ENCODE data around the gene DDX5.
A peak's percentile ranks its signal among the peaks of the same experiment; 100 is the strongest.

The DDX5 gene

GRCh38 chr17:64540118-64540776 is 34.2 kb upstream of the DDX5 start:
- TF ChIP-seq, protein P1, sequence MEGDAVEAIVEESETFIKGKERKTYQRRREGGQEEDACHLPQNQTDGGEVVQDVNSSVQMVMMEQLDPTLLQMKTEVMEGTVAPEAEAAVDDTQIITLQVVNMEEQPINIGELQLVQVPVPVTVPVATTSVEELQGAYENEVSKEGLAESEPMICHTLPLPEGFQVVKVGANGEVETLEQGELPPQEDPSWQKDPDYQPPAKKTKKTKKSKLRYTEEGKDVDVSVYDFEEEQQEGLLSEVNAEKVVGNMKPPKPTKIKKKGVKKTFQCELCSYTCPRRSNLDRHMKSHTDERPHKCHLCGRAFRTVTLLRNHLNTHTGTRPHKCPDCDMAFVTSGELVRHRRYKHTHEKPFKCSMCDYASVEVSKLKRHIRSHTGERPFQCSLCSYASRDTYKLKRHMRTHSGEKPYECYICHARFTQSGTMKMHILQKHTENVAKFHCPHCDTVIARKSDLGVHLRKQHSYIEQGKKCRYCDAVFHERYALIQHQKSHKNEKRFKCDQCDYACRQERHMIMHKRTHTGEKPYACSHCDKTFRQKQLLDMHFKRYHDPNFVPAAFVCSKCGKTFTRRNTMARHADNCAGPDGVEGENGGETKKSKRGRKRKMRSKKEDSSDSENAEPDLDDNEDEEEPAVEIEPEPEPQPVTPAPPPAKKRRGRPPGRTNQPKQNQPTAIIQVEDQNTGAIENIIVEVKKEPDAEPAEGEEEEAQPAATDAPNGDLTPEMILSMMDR (IDR thresholded peaks at IDR 0.05; ENCODE audit: low read depth, low read length, missing control alignments) = no peak

DNA sequence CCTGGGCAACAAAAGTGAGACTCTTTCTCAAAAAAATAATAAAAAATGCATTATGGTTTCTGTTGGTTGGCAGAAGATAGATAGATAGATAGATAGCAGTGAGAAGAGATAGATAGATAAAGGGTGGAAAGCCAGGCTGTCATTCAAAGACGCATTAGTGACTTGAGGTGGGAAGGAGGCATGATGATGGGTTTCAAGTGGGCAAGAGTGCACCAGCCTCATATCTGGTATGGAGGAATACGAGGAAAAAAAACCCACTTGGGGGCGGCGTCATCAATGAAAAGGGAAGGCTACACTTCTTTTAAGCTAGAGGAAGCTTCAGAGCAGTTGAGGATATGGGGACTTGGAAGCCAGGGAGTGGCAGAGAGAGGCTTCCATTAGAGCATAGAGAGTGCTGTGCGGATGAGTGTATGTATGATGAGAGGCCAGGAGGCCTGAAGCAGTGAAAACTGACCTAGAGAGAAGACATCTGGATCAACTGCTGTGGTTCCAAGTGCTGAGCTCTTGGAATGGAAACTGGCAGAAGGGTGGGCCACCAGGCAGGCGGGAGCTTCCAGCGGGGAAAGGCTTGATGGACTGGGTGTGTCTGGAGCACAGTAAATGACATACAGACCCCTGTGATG is 32.5 kb upstream of the DDX5 start:
- TF ChIP-seq, protein P1 (IDR thresholded peaks at IDR 0.05; ENCODE audit: low read depth, low read length, missing control alignments) = no peak
- no peak for DNase-seq (ENCODE audit: low read depth)
- no peak overlapping the region for H3K4me3 ChIP-seq (ENCODE audit: low read depth, low read length)

More at GRCh38 chr17:64540118-64540776, 34.2 kb upstream of the DDX5 start:
- H3K4me3 ChIP-seq (ENCODE audit: low read depth, low read length) = no peak overlapping the region
- DNase-seq (ENCODE audit: low read depth) = no peak

- TF ChIP-seq, protein P1 (IDR thresholded peaks at IDR 0.05; ENCODE audit: low read depth, low read length, missing control alignments) = no peak
- DNase-seq (ENCODE audit: low read depth) = no peak
These were observed 31.4 kb upstream of the DDX5 start for GRCh38 chr17:64537488-64537887.

GRCh38 chr17:64536913-64537312 is 30.8 kb upstream of the DDX5 start:
- TF ChIP-seq, protein P1 (IDR thresholded peaks at IDR 0.05; ENCODE audit: low read depth, low read length, missing control alignments) = no peak
- H3K4me3 ChIP-seq (ENCODE audit: low read depth, low read length) = no peak overlapping the region
- DNase-seq (ENCODE audit: low read depth) = no peak

More at GRCh38 chr17:64537488-64537887, 31.4 kb upstream of the DDX5 start:
- no peak overlapping the region for H3K4me3 ChIP-seq (ENCODE audit: low read depth, low read length)

DNA sequence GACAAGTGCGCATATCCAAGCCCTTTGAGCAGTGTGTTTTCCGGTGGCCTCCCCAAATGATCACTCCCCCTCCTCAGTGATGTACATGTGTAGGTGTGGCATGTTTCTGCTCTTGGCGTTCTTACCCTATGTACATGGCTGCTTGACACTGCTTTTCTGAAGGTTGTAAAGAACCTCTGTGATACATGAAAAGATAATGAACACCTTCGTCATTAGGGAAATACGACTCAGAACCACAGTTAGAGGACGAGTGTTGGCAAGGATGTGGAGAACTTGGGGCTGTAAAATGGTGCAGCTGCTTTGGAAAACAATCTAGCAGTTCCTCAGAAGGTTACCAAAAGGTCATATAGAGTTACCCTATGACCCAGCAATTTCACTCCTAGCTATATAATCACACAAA is 29.3 kb upstream of the DDX5 start:
- H3K4me3 ChIP-seq (ENCODE audit: low read depth, low read length) = no peak overlapping the region
- TF ChIP-seq, protein P1 (IDR thresholded peaks at IDR 0.05; ENCODE audit: low read depth, low read length, missing control alignments) = no peak
- no peak for DNase-seq (ENCODE audit: low read depth)

DNA sequence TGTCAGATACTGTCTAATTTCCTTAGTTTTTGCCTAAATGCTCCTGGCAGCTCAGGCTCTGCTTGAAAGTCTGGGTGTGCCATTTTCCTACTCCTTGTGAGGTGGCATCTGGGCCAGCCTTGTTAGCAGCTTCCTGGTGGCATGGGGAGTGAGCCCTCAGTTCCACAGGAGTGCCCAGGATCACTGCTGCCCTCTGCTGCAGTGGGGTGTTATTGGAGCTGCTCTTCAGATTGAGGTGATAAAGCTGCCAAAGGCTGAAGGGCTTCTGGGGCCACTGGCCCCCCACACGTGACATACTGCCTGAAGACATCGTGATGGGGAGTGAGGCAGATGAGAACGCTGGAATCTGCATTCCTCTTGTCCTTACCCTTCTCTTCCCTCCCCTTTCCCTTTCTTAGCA is 28.1 kb upstream of the DDX5 start:
- DNase-seq (ENCODE audit: low read depth) = no peak
- H3K4me3 ChIP-seq (ENCODE audit: low read depth, low read length) = no peak overlapping the region
- TF ChIP-seq, protein P1 (IDR thresholded peaks at IDR 0.05; ENCODE audit: low read depth, low read length, missing control alignments) = peak; percentile 18

- TF ChIP-seq, protein P1 (IDR thresholded peaks at IDR 0.05; ENCODE audit: low read depth, low read length, missing control alignments) = no peak
- no peak overlapping the region for H3K4me3 ChIP-seq (ENCODE audit: low read depth, low read length)
- no peak for DNase-seq (ENCODE audit: low read depth)
These were observed 27.7 kb upstream of the DDX5 start for GRCh38 chr17:64533784-64534183.
